OCI-LY1 (cell line): ENCODE results near the gene BLOC1S1.

Source experiments
- H2AFZ ChIP-seq: fragments of 200-600 bp; sonication (generic), shearing (Covaris generic); 2 replicates; pipeline ENCODE4 v1.6.0; 2014; ENCODE audit warnings: antibody characterized with exemption, mild to moderate bottlenecking, low read length
- H3F3A ChIP-seq: fragments of 200-600 bp; sonication (generic), shearing (Covaris generic); 2 replicates; pipeline ENCODE4 v1.6.0; 2014; ENCODE audit warnings: mild to moderate bottlenecking, antibody characterized with exemption, low read length, moderate library complexity; ENCODE audit not compliant: insufficient read depth
- H3K27ac ChIP-seq: fragments of 200-600 bp; sonication (generic); 2 replicates; pipeline ENCODE4 v1.5.1; 2014; ENCODE audit warnings: low read length, mixed run types, mild to moderate bottlenecking, low read depth; ENCODE audit not compliant: poor library complexity, severe bottlenecking
- H3K27me3 ChIP-seq: fragments of 200-600 bp; sonication (generic); 2 replicates; pipeline ENCODE4 v1.6.0; 2014; ENCODE audit warnings: antibody characterized with exemption, mild to moderate bottlenecking, low read length, moderate library complexity; ENCODE audit not compliant: insufficient read depth
- H3K36me3 ChIP-seq: fragments of 200-600 bp; sonication (generic); 2 replicates; pipeline ENCODE4 v1.6.1; 2014; ENCODE audit warnings: mild to moderate bottlenecking, antibody characterized with exemption, low read length, moderate library complexity, mixed read lengths; ENCODE audit not compliant: insufficient read depth
- H3K4me1 ChIP-seq: fragments of 200-600 bp; sonication (generic); 2 replicates; pipeline ENCODE4 v1.5.1; 2014; ENCODE audit warnings: mild to moderate bottlenecking, low read length, moderate library complexity; ENCODE audit not compliant: insufficient read depth, severe bottlenecking
- H3K4me2 ChIP-seq: fragments of 200-600 bp; sonication (generic), shearing (Covaris generic); 2 replicates; pipeline ENCODE4 v1.6.1; 2014; ENCODE audit warnings: low read length
- H3K4me3 ChIP-seq: fragments of 200-600 bp; sonication (generic); 2 replicates; pipeline ENCODE4 v1.5.1; 2014; ENCODE audit warnings: low read length, low read depth, mild to moderate bottlenecking, mixed read lengths; ENCODE audit not compliant: poor library complexity, severe bottlenecking
- H3K79me2 ChIP-seq: fragments of 200-600 bp; shearing (Covaris generic); 2 replicates; pipeline ENCODE4 v1.6.1; 2016; ENCODE audit warnings: mixed run types, low read length, mixed read lengths; ENCODE audit not compliant: insufficient read depth
- H3K9ac ChIP-seq: fragments of 200-600 bp; sonication (generic), shearing (Covaris generic); 2 replicates; pipeline ENCODE4 v1.6.1; 2014; ENCODE audit warnings: mild to moderate bottlenecking, low read length, mixed read lengths
- H3K9me2 ChIP-seq: fragments of 200-600 bp; sonication (generic), shearing (Covaris generic); 2 replicates; pipeline ENCODE4 v1.6.1; 2014; ENCODE audit warnings: low read depth, mild to moderate bottlenecking, low read length, mixed read lengths
- H3K9me3 ChIP-seq: fragments of 200-600 bp; shearing (Covaris generic); 2 replicates; pipeline ENCODE4 v1.6.1; 2014; ENCODE audit warnings: low read length, mixed read lengths
- H4K20me1 ChIP-seq: fragments of 200-600 bp; sonication (generic), shearing (Covaris generic); 2 replicates; pipeline ENCODE4 v1.6.0; 2016; ENCODE audit warnings: mild to moderate bottlenecking, low read length; ENCODE audit not compliant: insufficient read depth
- CTCF ChIP-seq: fragments of 200-600 bp; sonication (generic), shearing (Covaris generic); IDR thresholded peaks from 2 replicates; pipeline ENCODE4 v1.5.1; 2017; ENCODE audit warnings: mild to moderate bottlenecking, antibody characterized with exemption, low read length, moderate library complexity, mixed read lengths
- EZH2 ChIP-seq: fragments of 200-600 bp; sonication (generic), shearing (Covaris generic); IDR thresholded peaks from 2 replicates; pipeline ENCODE4 v1.8.0; 2017; ENCODE audit warnings: borderline replicate concordance, mixed run types, mild to moderate bottlenecking, antibody characterized with exemption, low read length, moderate library complexity, mixed read lengths

Gene BLOC1S1

GRCh38 chr12:55700255-55701018 lies 15.4 kb upstream of the BLOC1S1 start:
- Histone ChIP-seq H3K4me2 (no peak overlapping the region), H3K4me3 (no peak overlapping the region), H3K27me3 (peaks cover 8% of the 10 kb centered on the region; the same call in 1 of the 2 replicates), H3K4me1 (no peaks in the 10 kb centered on the region), H3K79me2 (no peaks in the 10 kb centered on the region), H3K9me3 (no peaks in the 10 kb centered on the region), H3F3A (no peaks in the 10 kb centered on the region), H2AFZ (no peak overlapping the region), H3K36me3 (no peaks in the 10 kb centered on the region), H3K9ac (no peak overlapping the region), H4K20me1 (no peaks in the 10 kb centered on the region), H3K27ac (no peak overlapping the region), H3K9me2 (no peaks in the 10 kb centered on the region)
- TF ChIP-seq CTCF (no peak), EZH2 (no peak)

- no peak overlapping the region for H3K27ac ChIP-seq
- no peak overlapping the region for H3K4me2 ChIP-seq
- TF ChIP-seq EZH2 (no peak), CTCF (no peak)
- no peaks in the 10 kb centered on the region for H3K9me2 ChIP-seq
- no peaks in the 10 kb centered on the region for H4K20me1 ChIP-seq
- H3K4me1 ChIP-seq, result peaks cover 1% of the 10 kb centered on the region
- H3K36me3 ChIP-seq, result no peaks in the 10 kb centered on the region
- no peaks in the 10 kb centered on the region for H3K79me2 ChIP-seq
- H3K9ac ChIP-seq, result no peak overlapping the region
- H3K4me3 ChIP-seq, result no peak overlapping the region
- no peaks in the 10 kb centered on the region for H3F3A ChIP-seq
- H3K27me3 ChIP-seq, result peaks cover 13% of the 10 kb centered on the region
- H2AFZ ChIP-seq, result no peak overlapping the region
- no peaks in the 10 kb centered on the region for H3K9me3 ChIP-seq
Observed at GRCh38 chr12:55702861-55703260, 13.0 kb upstream of the BLOC1S1 start.

GRCh38 chr12:55703288-55703687 lies 12.6 kb upstream of the BLOC1S1 start:
- no peaks in the 10 kb centered on the region for H3K36me3 ChIP-seq
- H3K9ac ChIP-seq, result no peak overlapping the region
- no peak overlapping the region for H3K27ac ChIP-seq
- no peak overlapping the region for H3K4me3 ChIP-seq
- H3K4me2 ChIP-seq, result no peak overlapping the region
- TF ChIP-seq CTCF (no peak), EZH2 (no peak)
- H3K4me1 ChIP-seq, result peaks cover 5% of the 10 kb centered on the region
- no peaks in the 10 kb centered on the region for H3K9me3 ChIP-seq
- H2AFZ ChIP-seq, result no peak overlapping the region
- no peaks in the 10 kb centered on the region for H4K20me1 ChIP-seq
- no peaks in the 10 kb centered on the region for H3K79me2 ChIP-seq
- H3K27me3 ChIP-seq, result peaks cover 13% of the 10 kb centered on the region
- no peaks in the 10 kb centered on the region for H3K9me2 ChIP-seq
- H3F3A ChIP-seq, result no peaks in the 10 kb centered on the region
